Effector memory CD8-positive, alpha-beta T cell (primary cell): Measurements from ENCODE around the gene RACK1.
"Not testable (repeated sequence)": the region's sequence is repeated elsewhere in the genome, so short reads cannot be mapped to it uniquely, and the experiment has no call there.

Experiments used
- ATAC-seq: fragments of 150-1000 bp; cut with Tn5 transposase; replicated peaks from 2 replicates; pipeline ENCODE4 v1.10.0; 2021; ENCODE audit warnings: mild to moderate bottlenecking, moderate library complexity
- DNase-seq, 3 experiments: peaks; one replicate each; pipeline ENCODE4 v3.0.0; 2021
- H3K27ac Mint-ChIP-seq, 2 donors: one replicate each; pipeline ENCODE4 v1.8.0; 2022; ENCODE audit warnings: mild to moderate bottlenecking in 2 of 2, mixed read lengths in 2 of 2, moderate library complexity in 2 of 2
- H3K27me3 Mint-ChIP-seq, 2 donors: one replicate each; pipeline ENCODE4 v1.8.0; 2022; ENCODE audit warnings: mixed read lengths in 2 of 2
- H3K36me3 Mint-ChIP-seq: one replicate; pipeline ENCODE4 v1.8.0; 2022; ENCODE audit warnings: mild to moderate bottlenecking, moderate library complexity, mixed read lengths; ENCODE audit not compliant: insufficient read depth
- H3K4me1 Mint-ChIP-seq, 2 donors: one replicate each; pipeline ENCODE4 v1.8.0; 2022; ENCODE audit warnings: low read depth in 2 of 2, mixed read lengths in 2 of 2
- H3K4me3 Mint-ChIP-seq, 2 donors: one replicate each; pipeline ENCODE4 v1.8.0; 2022; ENCODE audit warnings: mild to moderate bottlenecking in 2 of 2, mixed read lengths in 2 of 2, moderate library complexity in 2 of 2
- H3K9me3 Mint-ChIP-seq, 2 donors: one replicate each; pipeline ENCODE4 v1.8.0; 2022; ENCODE audit warnings: mixed read lengths in 2 of 2

Gene RACK1

DNA sequence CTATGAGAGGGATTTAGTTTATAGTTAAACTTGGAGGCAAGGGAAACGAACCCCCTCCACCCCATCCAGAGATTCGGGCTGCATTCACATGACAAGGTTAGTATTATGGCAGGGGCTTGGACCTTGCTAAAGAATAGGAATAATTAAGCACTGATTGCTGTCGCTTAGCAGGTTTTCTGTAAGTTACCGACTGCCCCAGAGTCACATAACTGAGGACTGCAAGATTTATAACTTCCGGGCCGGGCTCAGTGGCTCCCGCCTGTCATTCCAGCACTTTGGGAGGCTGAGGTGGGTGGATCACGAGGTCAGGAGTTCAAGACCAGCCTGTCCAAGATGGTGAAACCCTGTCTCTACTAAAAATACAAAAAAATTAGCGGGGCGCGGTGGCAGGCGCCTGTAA lies 24.2 kb upstream of the RACK1 start:
- H3K27ac Mint-ChIP-seq, H3K4me1 Mint-ChIP-seq, H3K9me3 Mint-ChIP-seq, ATAC-seq, H3K27me3 Mint-ChIP-seq, H3K4me3 Mint-ChIP-seq, DNase-seq: not testable (repeated sequence)
- H3K36me3 Mint-ChIP-seq, result peaks cover 14% of the 10 kb centered on the region

DNA sequence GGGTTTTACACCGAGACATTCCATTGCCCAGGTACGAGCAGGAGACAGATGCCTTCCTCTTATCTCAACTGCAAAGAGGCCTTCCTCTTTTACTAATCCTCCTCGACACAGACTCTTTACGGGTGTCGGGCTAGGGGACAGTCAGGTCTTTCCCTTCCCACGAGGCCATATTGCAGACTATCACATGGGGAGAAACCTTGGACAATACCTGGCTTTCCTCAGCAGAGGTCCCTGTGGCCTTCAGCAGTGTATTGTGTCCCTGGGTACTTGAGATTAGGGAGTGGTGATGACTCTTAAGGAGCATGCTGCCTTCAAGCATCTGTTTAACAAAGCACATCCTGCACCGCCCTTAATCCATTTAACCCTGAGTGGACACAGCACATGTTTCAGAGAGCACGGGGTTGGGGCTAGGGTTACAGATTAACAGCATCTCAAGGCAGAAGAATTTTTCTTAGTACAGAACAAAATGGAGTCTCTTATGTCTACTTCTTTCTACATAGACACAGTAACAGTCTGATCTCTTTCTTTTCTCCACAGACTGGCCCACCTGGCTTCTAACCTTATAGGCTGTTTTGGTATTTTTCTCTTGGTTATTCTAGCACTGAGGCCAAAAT lies 23.7 kb upstream of the RACK1 start:
- not testable (repeated sequence) for H3K9me3 Mint-ChIP-seq, H3K4me3 Mint-ChIP-seq, H3K4me1 Mint-ChIP-seq, H3K27ac Mint-ChIP-seq, DNase-seq, ATAC-seq, H3K27me3 Mint-ChIP-seq
- peaks cover 15% of the 10 kb centered on the region for H3K36me3 Mint-ChIP-seq

DNA sequence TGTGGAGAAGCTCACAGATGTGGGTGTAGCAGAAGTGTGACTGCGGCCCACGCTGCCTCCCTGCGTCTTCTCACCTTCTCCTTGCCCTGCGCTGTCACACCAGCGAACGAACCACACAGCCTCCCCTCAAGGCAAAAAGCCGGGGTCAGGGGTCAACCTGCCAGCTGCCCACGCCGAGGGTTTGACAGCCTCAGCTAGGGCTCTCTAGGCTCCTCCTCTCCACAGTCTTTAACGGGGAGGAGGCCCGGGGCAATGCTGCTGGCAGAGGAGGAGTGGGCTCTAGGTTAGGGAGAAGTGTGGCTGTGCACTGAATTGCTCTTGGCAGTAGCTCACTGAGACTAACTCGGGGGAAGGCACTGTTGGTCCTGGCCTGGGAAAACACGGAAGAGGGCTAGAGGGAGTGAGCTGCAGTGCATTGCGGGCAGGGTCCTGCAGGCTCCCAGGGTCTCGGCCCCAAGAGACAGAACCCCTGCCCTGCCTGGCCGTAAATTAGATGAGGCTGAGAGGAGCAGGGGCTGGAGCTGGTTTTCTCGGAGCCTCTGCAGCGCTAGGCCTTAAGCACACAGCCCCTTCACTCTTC lies 21.5 kb upstream of the RACK1 start:
- Mint-ChIP-seq H3K9me3 (no peaks in the 10 kb centered on the region), H3K4me1 (peaks cover 13 to 16% of the 10 kb centered on the region in 2 donors), H3K36me3 (peaks cover 30% of the 10 kb centered on the region), H3K27me3 (no peaks in the 10 kb centered on the region), H3K27ac (peak overlapping the region in 1 of 2 donors; percentile 69), H3K4me3 (no peak overlapping the region)
- ATAC-seq (no peak), DNase-seq (no peak)

DNA sequence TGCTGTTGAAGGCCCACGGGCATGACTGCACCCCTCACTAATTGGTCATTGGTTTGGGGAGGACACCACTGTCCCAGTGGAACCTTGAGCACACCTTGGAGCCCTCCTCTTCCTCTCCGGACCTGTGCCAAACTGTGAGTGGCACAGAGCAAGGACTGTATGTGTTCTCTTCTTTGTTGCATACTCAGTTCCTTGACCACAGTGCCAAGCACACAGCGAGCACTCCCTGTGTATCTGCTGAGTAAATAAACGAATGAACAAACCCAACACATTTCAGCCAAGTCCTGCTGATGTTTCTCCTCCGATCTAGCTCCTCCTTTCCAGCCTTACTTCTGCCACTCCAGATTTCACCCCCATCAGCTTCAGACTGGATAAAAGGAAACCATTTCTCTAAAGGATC lies 19.9 kb upstream of the RACK1 start:
- no peak overlapping the region for H3K27ac Mint-ChIP-seq
- H3K36me3 Mint-ChIP-seq, result peaks cover 30% of the 10 kb centered on the region
- peak overlapping the region in 1 of 2 donors; percentile 34 for H3K4me3 Mint-ChIP-seq
- H3K4me1 Mint-ChIP-seq, result peaks cover 25 to 28% of the 10 kb centered on the region in 2 donors
- H3K9me3 Mint-ChIP-seq, result no peaks in the 10 kb centered on the region
- no peak for ATAC-seq
- H3K27me3 Mint-ChIP-seq, result no peaks in the 10 kb centered on the region
- no peak for DNase-seq

DNA sequence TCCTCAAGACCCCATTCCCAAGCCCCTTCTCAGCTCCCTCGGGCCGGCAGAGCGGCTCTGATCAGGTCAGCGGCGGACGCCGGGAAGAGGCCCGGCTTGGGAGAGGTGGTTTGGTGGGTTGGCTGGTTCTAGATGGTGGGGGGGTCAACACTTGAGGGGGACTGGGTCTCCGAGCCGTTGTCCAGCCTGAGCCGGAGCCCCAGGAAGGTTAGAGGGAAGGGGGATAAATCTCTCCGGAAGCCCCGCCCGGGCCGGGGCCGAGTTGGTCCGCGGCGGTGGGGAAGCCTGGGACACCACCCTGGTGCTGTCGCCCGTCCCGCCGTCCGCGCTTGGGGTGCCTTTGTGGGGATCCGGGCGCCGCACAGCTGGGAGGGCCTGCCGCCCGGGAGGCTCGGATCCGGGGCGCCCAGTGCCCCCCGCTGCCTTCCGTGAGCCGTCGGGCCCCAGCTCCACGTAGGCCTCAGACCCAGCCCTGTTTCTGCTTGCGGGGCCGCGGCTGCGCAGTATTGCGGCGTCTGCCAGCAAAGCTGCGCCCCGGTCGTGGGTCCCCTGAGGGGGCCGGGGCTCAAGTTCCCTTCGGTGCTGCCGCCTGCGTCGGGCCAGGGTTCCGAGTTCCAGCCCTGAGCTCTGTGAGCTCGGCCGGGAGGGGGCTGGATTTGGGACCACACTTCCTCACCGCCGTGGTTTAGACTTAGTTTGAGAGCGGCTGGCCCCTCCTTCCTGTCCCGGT lies 17.8 kb upstream of the RACK1 start:
- H3K27ac Mint-ChIP-seq, result peak overlapping the region; percentile 98
- H3K36me3 Mint-ChIP-seq, result peaks cover 31% of the 10 kb centered on the region
- DNase-seq, result peak; percentile 68 to 83 (median 71)
- peak; percentile 61 for ATAC-seq
- H3K4me1 Mint-ChIP-seq, result peaks cover 40 to 44% of the 10 kb centered on the region in 2 donors
- no peaks in the 10 kb centered on the region for H3K27me3 Mint-ChIP-seq
- H3K4me3 Mint-ChIP-seq, result peak overlapping the region; percentile 97 to 98
- H3K9me3 Mint-ChIP-seq, result no peaks in the 10 kb centered on the region

DNA sequence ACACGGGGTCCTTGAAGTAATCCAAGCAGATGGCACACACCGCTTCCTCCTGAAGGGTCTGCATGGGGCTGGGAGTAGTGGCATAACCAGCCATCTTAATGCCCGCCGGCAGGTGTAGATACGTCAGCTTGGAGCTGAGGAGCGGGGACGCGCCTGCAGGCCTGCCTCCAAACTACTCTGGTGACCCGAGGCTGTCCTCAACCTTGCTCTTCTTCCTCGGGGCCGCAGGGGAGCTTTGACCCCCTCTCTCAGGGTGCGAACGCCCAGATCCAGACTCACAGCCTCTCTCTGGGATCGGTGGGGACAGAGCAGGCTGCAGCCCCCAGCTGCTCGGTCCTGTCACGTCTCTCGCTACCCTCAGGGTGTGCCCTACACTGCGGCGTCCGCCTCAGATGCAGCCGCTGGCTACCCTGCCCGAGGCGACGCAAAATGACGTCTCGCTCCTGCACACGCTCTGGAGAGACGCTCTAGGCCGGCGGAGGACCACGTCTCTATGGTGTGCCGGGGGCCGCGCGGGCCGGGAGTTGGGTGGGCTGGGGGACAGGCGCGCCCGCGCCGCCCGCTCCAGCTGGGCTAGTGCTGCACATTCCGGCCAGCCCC lies 17.1 kb upstream of the RACK1 start, which contains the start of gene TRIM52:
TSS of gene TRIM52 (minus strand) at position 424 of the 600 bp plus-strand sequence. CDS start at position 94, 330 bp downstream.
- H3K36me3 Mint-ChIP-seq, result peaks cover 37% of the 10 kb centered on the region
- ATAC-seq (peak; percentile 83), DNase-seq (peak; percentile 87)
- peaks cover 45 to 50% of the 10 kb centered on the region in 2 donors for H3K4me1 Mint-ChIP-seq
- H3K4me3 Mint-ChIP-seq, result peak within 1 kb of the TSS; percentile 97 to 98
- no peaks in the 10 kb centered on the region for H3K9me3 Mint-ChIP-seq
- peak within 1 kb of the TSS; percentile 98 for H3K27ac Mint-ChIP-seq
- no peaks in the 10 kb centered on the region for H3K27me3 Mint-ChIP-seq

DNA sequence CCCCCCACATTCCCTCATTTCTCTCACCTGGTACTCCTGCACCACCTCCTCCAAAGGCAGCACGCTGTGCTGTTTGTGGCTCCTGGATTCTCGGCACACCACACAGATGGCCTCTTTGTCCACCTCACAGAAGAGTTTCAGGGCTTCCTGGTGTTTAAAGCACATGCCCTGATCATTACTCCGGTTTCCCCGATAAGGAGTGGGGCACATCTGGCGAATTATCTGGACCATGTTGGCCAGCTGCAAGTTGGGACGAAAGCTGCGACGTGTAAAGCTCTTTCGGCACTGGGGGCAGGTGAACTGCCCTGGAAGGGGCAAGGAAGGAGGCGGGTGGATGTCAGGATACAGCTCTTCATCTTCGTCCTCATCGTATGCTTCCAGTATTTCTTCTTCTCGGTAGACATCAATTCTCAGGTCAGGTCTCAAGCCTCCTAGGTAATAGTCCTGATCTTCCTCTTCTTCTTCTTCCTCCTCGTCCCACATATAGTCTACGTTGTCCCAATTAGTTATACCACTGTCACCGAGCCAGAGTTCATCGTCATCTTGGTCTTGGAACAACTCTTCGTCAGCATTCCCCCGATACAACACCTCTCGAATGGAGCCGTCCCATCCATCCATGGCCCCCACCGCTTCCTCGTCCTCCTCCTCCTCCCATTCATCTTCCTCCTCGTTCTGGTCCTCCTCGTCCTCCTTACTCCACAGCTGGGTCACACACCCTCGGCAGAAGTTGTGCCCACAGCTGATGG lies 16.4 kb upstream of the RACK1 start:
- H3K4me3 Mint-ChIP-seq, result peak overlapping the region; percentile 97 to 98
- no peaks in the 10 kb centered on the region for H3K27me3 Mint-ChIP-seq
- DNase-seq, result no peak
- peaks cover 43% of the 10 kb centered on the region for H3K36me3 Mint-ChIP-seq
- peaks cover 45 to 53% of the 10 kb centered on the region in 2 donors for H3K4me1 Mint-ChIP-seq
- H3K9me3 Mint-ChIP-seq, result no peaks in the 10 kb centered on the region
- no peak for ATAC-seq
- peak overlapping the region; percentile 98 for H3K27ac Mint-ChIP-seq

DNA sequence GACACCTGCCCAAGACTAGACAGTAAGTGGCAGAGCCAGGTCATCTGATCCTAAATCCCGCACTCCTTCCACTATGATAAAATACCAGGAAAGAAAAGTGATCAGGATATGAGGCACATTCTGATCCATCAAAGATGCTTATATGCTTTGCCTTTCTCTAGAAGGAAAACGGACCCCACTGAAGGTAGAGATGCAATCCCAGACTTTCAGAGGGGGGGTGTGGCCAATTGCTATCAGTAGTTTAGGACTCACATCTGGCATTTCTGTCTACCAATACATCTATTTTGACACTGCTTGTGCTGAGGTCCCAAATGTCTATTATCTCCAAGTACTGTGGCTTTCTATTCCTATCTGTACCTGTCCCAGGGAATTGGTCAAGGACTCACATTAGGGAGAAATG lies 15.6 kb upstream of the RACK1 start:
- Mint-ChIP-seq H3K27me3 (no peaks in the 10 kb centered on the region), H3K4me3 (peak overlapping the region; percentile 97 to 98), H3K4me1 (peaks cover 48 to 62% of the 10 kb centered on the region in 2 donors), H3K27ac (peak overlapping the region; percentile 98), H3K9me3 (no peaks in the 10 kb centered on the region), H3K36me3 (peaks cover 52% of the 10 kb centered on the region)
- DNase-seq (no peak), ATAC-seq (no peak)

DNA sequence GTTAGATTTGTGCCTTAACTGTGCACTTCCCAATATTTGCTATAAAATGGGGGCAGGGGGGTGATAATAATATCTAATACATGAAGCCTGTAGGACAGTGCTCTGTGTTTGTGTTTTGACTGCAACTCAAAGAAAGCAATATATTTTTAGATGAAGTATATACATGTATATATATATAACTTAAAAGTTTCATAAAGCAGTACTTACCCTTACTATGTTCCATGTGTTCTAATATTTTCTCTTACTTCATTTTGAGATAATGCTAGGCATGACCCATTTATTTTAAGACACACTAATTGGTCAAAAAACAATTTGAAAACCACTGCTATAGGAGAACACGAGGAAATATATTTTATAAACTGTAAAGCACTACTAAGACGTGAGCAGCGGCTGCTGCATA lies 14.9 kb upstream of the RACK1 start:
- peak overlapping the region; percentile 97 to 98 for H3K4me3 Mint-ChIP-seq
- DNase-seq (no peak), ATAC-seq (no peak)
- peaks cover 46 to 62% of the 10 kb centered on the region in 2 donors for H3K4me1 Mint-ChIP-seq
- peaks cover 51% of the 10 kb centered on the region for H3K36me3 Mint-ChIP-seq
- peak overlapping the region; percentile 98 for H3K27ac Mint-ChIP-seq
- H3K27me3 Mint-ChIP-seq, result no peaks in the 10 kb centered on the region
- H3K9me3 Mint-ChIP-seq, result no peaks in the 10 kb centered on the region

DNA sequence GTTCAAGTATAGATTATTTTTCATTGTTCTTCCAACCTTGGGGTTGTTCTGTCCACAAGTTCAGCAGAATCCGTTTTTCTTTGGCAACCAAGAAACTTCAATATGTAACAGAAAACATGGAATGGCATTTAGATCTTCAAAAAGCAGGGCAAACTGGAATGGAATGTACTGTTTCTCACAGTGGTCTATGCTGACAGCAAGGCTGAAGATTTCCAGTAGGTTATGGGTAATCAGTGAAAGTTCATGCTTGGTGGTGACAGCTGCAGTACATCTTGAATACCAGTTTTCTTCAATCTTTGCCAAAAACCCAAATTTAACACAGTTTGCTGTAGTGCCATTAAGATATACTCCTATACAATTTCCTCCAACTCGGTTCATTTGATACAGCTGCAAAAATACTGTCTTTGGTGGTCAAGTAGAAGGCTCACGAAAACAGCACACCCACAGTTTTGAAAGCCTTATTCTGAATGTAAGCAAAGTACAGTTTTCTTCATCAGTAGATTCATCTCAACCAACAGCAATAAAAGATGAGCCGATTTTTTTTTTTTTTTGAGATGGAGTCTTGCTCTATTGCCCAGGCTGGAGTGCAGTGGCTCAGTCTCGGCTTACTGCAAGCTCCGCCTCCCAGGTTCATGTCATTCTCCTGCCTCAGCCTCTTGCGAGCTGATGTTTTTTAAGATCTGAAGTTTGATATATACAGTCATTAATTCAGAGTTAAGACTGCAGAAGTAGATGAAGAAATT lies 12.3 kb upstream of the RACK1 start:
- H3K4me3 Mint-ChIP-seq, result no peak overlapping the region
- no peak for DNase-seq

DNA sequence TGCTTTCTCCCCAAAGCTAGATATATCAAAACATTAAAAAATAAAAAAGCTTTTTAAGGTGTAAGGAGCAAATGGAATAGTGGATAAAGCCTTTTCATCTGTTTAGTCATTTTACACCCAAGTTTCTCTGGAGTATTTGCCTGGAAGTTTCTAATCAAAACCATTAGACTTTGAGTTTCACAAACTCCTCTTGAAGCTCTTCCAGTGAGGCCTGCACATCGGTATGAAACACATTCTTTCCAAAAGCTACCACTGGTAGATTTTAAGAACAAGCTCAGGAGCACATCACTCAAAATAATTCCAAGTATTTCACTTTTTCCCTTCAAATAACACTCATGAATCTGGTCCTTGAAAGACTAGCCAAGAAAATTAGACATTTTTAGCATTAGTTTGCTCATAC lies 11.6 kb upstream of the RACK1 start:
- H3K4me1 Mint-ChIP-seq, result peaks cover 46 to 66% of the 10 kb centered on the region in 2 donors
- H3K36me3 Mint-ChIP-seq, result peaks cover 46% of the 10 kb centered on the region
- DNase-seq (no peak), ATAC-seq (no peak)
- H3K27me3 Mint-ChIP-seq, result no peaks in the 10 kb centered on the region
- no peak overlapping the region for H3K4me3 Mint-ChIP-seq
- peak overlapping the region in 1 of 2 donors; percentile 30 for H3K27ac Mint-ChIP-seq
- no peaks in the 10 kb centered on the region for H3K9me3 Mint-ChIP-seq

More for the DNA sequence above, 12.3 kb upstream of the RACK1 start:
- ATAC-seq, result no peak
- Mint-ChIP-seq H3K36me3 (peaks cover 52% of the 10 kb centered on the region), H3K4me1 (peaks cover 48 to 69% of the 10 kb centered on the region in 2 donors), H3K9me3 (no peaks in the 10 kb centered on the region), H3K27me3 (no peaks in the 10 kb centered on the region), H3K27ac (no peak overlapping the region)

DNA sequence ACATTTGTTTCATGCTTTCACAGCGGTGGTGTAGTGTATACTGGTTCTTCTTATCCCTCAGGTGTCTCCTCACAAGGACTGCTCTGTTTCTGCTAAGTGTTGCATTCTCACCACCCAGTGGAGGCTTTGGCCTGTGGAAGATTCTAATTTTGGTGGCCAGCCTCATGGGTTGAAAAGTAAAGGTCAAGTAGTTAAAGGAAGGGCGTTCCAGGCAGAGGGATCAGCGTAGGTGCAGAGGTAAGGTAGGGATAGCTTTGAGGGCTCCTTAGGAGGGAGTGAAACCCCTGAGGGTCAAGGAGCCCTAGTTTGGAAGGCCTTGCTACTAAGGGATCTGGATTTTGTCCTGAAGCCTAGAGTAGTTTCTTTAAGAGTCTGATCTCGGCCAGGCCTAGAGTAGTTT lies 4.6 kb upstream of the RACK1 start:
- Mint-ChIP-seq H3K4me3 (peak overlapping the region; percentile 99), H3K27ac (peak overlapping the region; percentile 96 to 98), H3K27me3 (no peaks in the 10 kb centered on the region), H3K9me3 (no peaks in the 10 kb centered on the region), H3K4me1 (peaks cover 55 to 58% of the 10 kb centered on the region in 2 donors), H3K36me3 (peaks cover 43% of the 10 kb centered on the region)
- no peak for ATAC-seq
- no peak for DNase-seq
